Limb (tissue), 2 donors: ENCODE measurements around the gene PKP4.
A peak's percentile ranks its signal among the peaks of the same experiment; 100 is the strongest.

ENCODE experiments used
- DNase-seq, 2 donors: peaks; one replicate each; pipeline ENCODE4 v3.0.0-alpha.2; 2016; ENCODE audit errors: extremely low spot score in 2 of 2

PKP4 gene

GRCh38 chr2:158715357-158715756, 258.6 kb downstream of the PKP4 start:
- DNase-seq: no peak

- no peak for DNase-seq
Measured at GRCh38 chr2:158716121-158716791, 259.5 kb downstream of the PKP4 start.

GRCh38 chr2:158716921-158717320, 260.2 kb downstream of the PKP4 start:
- no peak for DNase-seq

- DNase-seq: no peak
Measured at GRCh38 chr2:158717366-158718195, 260.8 kb downstream of the PKP4 start.

GRCh38 chr2:158718196-158718585, 261.4 kb downstream of the PKP4 start:
- DNase-seq: no peak

- no peak for DNase-seq
Measured at GRCh38 chr2:158718851-158719250, 262.1 kb downstream of the PKP4 start.

- DNase-seq: no peak
Measured at GRCh38 chr2:158719403-158719802, 262.7 kb downstream of the PKP4 start.

- no peak for DNase-seq
Measured at GRCh38 chr2:158722266-158723105, 265.7 kb downstream of the PKP4 start.

GRCh38 chr2:158723181-158723838, 266.6 kb downstream of the PKP4 start:
- peak in 1 of 2 donors; percentile 57 for DNase-seq

GRCh38 chr2:158723921-158724802, 267.4 kb downstream of the PKP4 start:
- DNase-seq: peak in 1 of 2 donors; percentile 29

- peak in 1 of 2 donors; percentile 29 for DNase-seq
Measured at GRCh38 chr2:158724803-158725381, 268.1 kb downstream of the PKP4 start.

GRCh38 chr2:158725441-158725891, 268.7 kb downstream of the PKP4 start:
- DNase-seq: no peak

- DNase-seq: peak in 1 of 2 donors; percentile 61
Measured at GRCh38 chr2:158726911-158727592, 270.3 kb downstream of the PKP4 start.

- DNase-seq: no peak
Measured at GRCh38 chr2:158728422-158728821, 271.7 kb downstream of the PKP4 start.

GRCh38 chr2:158729451-158729850, 272.7 kb downstream of the PKP4 start:
- DNase-seq: no peak

GRCh38 chr2:158729873-158730620, 273.3 kb downstream of the PKP4 start:
- DNase-seq: no peak

GRCh38 chr2:158730621-158731140, 273.9 kb downstream of the PKP4 start:
- no peak for DNase-seq

GRCh38 chr2:158731386-158731785, 274.6 kb downstream of the PKP4 start:
- no peak for DNase-seq
